ENCODE measurements around the gene MSH6. TPM values are rescaled to one million over a fixed set of nuclear protein-coding genes. Genes with fewer than 3 reads are reported as not detected.

Gene MSH6
- total RNA-seq, 2 donors from 2014 or later: 30.8 to 36.3 TPM

GRCh38 chr2:47774567-47774966 is 8.4 kb upstream of the MSH6 start:
- no peak for DNase-seq (ENCODE audit: low spot score)
- intact Hi-C loops (cut with DNase I): loop anchor here in 1 of 2 donors (10.0 kb wide), 1 partner anchor 430 kb away; no protein-coding TSS in a partner anchor

GRCh38 chr2:47777277-47777937 is 5.5 kb upstream of the MSH6 start:
- DNase-seq (ENCODE audit: low spot score): no peak
- intact Hi-C loops (cut with DNase I): loop anchor here in 1 of 2 donors (10.0 kb wide), 1 partner anchor 433 kb away; no protein-coding TSS in a partner anchor

GRCh38 chr2:47778698-47779425 is 4.1 kb upstream of the MSH6 start:
- no peak for DNase-seq (ENCODE audit: low spot score)
- intact Hi-C loops (cut with DNase I): loop anchor here in 1 of 2 donors (10.0 kb wide), 1 partner anchor 434 kb away; no protein-coding TSS in a partner anchor

GRCh38 chr2:47779426-47779790 is 3.5 kb upstream of the MSH6 start:
- intact Hi-C loops (cut with DNase I): loop anchor here in 1 of 2 donors (10.0 kb wide), 1 partner anchor 435 kb away; no protein-coding TSS in a partner anchor
- no peak for DNase-seq (ENCODE audit: low spot score)

GRCh38 chr2:47782381-47782670 is 619 bp upstream of the MSH6 start:
- intact Hi-C loops (cut with DNase I): loop anchor here in 1 of 2 donors (5.0 kb wide), 1 partner anchor 540 kb away; no protein-coding TSS in a partner anchor
- no peak for DNase-seq (ENCODE audit: low spot score)

GRCh38 chr2:47783486-47784351 is 774 bp downstream of the MSH6 start:
- intact Hi-C loops (cut with DNase I): loop anchor here in 1 of 2 donors (5.0 kb wide), 1 partner anchor 539 kb away; no protein-coding TSS in a partner anchor
- DNase-seq (ENCODE audit: low spot score): peak; percentile 88

GRCh38 chr2:47784352-47784851 is 1.5 kb downstream of the MSH6 start:
- intact Hi-C loops (cut with DNase I): loop anchor here in 1 of 2 donors (5.0 kb wide), 1 partner anchor 538 kb away; no protein-coding TSS in a partner anchor
- DNase-seq (ENCODE audit: low spot score): no peak

GRCh38 chr2:47785986-47786385 is 3.0 kb downstream of the MSH6 start:
- intact Hi-C loops (cut with DNase I): no loop called here
- DNase-seq (ENCODE audit: low spot score): no peak

GRCh38 chr2:47796090-47796697 is 13.2 kb downstream of the MSH6 start:
- intact Hi-C loops (cut with DNase I): no loop called here
- DNase-seq (ENCODE audit: low spot score): no peak

- intact Hi-C loops (cut with DNase I): no loop called here
- DNase-seq (ENCODE audit: low spot score): no peak
Observed at GRCh38 chr2:47798631-47799030, 15.7 kb downstream of the MSH6 start.

- intact Hi-C loops (cut with DNase I): no loop called here
- no peak for DNase-seq (ENCODE audit: low spot score)
Observed at GRCh38 chr2:47799031-47799609, 16.2 kb downstream of the MSH6 start.

- intact Hi-C loops (cut with DNase I): no loop called here
Observed at GRCh38 chr2:47801118-47801517, 18.2 kb downstream of the MSH6 start.

GRCh38 chr2:47803363-47803762 is 20.4 kb downstream of the MSH6 start:
- no peak for DNase-seq (ENCODE audit: low spot score)
- intact Hi-C loops (cut with DNase I): no loop called here

More at GRCh38 chr2:47801118-47801517, 18.2 kb downstream of the MSH6 start:
- no peak for DNase-seq (ENCODE audit: low spot score)

GRCh38 chr2:47803770-47804169 is 20.8 kb downstream of the MSH6 start:
- intact Hi-C loops (cut with DNase I): no loop called here
- no peak for DNase-seq (ENCODE audit: low spot score)

GRCh38 chr2:47805850-47806249 is 22.9 kb downstream of the MSH6 start:
- no peak for DNase-seq (ENCODE audit: low spot score)
- intact Hi-C loops (cut with DNase I): no loop called here

GRCh38 chr2:47808614-47809013 is 25.7 kb downstream of the MSH6 start:
- intact Hi-C loops (cut with DNase I): no loop called here
- no peak for DNase-seq (ENCODE audit: low spot score)

GRCh38 chr2:47809903-47810302 is 27.0 kb downstream of the MSH6 start:
- DNase-seq (ENCODE audit: low spot score): no peak
- intact Hi-C loops (cut with DNase I): no loop called here

- intact Hi-C loops (cut with DNase I): no loop called here
- DNase-seq (ENCODE audit: low spot score): no peak
Observed at GRCh38 chr2:47810850-47811249, 27.9 kb downstream of the MSH6 start.

GRCh38 chr2:47811668-47812067 is 28.7 kb downstream of the MSH6 start:
- no peak for DNase-seq (ENCODE audit: low spot score)
- intact Hi-C loops (cut with DNase I): no loop called here
